Hematopoietic multipotent progenitor cell treated with erythropoietin and hydrocortisone succinate and interleukin-3 and kit ligand, for 4 days (in vitro differentiated cells): Measurements from ENCODE around the gene TPX2.
A peak's percentile ranks its signal among the peaks of the same experiment; 100 is the strongest.

Source experiments
- DNase-seq: peaks from one replicate; pipeline ENCODE4 v3.0.0-alpha.2; 2015

TPX2 gene

DNA sequence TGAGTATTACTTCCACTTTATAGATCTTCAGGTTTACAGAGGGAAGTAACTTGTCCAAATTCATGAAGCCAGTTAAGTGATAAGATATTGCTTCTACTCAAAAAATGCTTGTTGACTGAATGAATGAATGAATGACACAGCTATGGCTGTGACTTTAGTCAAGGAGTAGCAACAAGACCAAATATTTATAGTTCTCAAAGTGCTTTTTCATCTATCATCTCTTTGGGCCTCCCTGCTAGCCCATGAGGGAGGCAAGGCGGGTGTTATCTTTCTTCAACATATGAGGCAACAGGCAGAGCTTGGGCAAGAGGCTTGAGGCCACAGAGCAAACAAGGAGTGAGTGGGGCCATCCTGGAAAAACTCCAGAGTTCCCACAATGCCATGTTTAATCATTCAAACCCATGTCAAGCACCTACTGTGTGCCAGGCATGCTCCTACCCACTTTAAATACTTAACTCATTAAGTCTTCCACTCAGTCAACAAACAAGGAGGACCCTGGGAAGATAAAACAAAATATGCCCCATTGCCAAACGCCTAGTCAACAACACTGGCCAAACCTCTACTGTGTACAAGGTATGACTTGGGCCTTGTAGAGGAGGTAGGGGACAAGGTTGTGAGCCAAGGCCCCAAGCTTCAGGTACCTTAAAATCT is 32.4 kb upstream of the TPX2 start:
- DNase-seq, result peak; percentile 92

DNA sequence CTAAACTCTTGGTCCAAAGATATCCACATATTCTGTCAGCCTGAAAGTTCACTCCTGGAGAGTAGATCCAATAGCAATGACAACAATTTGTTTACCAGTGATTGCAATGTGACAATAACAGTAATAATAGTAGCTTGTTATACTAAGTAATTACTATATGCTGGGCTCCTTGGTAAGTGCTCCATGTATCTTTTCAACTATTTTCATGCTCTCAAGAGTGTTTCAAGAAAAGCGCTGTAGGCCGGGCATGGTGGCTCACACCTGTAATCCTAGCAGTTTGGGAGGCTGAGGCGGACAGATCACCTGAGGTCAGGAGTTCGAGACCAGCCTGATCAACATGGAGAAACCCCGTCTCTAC is 31.9 kb upstream of the TPX2 start:
- DNase-seq, result no peak

DNA sequence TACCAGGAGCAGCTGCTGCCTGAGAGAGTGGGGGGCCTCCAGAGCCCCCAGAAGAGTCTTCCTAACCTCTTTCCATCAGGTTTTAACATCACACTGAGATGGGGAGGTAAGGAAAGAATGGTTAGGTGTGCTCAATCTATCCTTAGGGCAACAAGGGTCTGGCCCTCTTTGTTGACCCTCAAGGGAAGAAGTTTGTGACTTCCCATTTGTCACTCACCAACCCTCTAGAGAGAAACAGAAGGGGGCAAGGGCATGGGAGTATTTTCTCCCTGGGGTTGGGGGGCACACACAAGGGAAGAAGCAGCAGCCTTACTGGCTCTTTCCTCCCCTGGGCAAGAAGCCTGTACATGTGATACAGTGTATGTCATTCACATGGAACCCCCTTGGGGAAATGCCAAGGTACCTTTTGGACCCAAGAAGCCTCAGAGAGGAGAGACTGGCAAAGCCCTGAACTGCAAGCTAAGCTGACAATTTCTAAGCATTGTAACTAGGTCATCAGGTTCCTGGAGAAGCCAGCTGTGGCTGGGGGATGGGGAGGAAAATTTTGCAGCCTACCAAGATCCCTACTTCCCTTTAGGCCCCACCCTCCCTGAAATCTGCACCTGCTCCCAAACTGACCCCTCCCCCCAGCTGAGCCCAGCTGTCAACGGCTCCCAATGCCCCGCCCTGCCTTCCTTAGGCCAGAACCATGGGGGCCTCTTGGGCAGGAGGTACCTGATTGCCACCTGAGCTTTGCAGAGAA is 30.9 kb upstream of the TPX2 start:
- peak; percentile 60 for DNase-seq

DNA sequence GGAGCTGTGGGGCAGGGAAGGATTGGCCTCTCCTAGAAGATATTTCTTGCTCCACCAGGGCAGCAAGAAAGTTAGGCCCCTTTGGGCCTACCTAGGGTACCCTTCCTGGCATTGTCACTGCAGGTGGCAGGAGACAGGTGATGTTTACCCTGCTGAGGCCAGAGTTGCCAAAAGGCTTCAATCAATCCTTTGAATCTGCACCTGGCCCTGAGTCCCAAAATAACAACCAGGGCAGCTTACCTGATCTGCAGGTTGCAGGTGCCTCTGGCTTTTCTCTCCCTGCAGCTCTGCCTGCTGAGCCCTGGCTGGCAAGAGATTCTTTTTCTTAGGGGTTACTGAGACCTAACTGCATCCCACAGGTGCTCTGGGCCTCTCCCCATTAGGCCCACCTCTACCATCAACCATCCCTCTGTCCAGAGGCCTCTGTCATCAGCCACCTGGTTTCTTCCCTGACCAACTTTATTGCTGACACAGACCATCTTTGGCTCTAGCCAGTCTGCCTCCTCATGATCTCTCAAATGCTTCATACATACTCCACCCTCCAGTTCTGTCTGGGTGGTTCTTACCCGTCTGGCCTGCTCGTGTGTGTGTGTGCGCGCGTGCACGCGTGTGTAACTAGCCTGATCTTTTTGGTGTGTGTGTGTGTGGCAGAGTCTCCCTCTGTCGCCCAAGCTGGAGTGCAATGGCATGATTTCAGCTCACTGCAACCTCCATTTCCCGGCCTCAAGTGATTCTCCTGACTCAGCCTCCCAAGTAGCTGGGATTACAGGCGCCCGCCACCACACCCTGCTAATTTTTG is 30.2 kb upstream of the TPX2 start:
- DNase-seq, result no peak

- no peak for DNase-seq
Measured at GRCh38 chr20:31709939-31710338, 29.2 kb upstream of the TPX2 start.

GRCh38 chr20:31710423-31711108 is 28.5 kb upstream of the TPX2 start:
- DNase-seq, result no peak

- no peak for DNase-seq
Measured at GRCh38 chr20:31711179-31712111, 27.6 kb upstream of the TPX2 start.

- peak; percentile 49 for DNase-seq
Measured at GRCh38 chr20:31712112-31712553, 27.0 kb upstream of the TPX2 start.

DNA sequence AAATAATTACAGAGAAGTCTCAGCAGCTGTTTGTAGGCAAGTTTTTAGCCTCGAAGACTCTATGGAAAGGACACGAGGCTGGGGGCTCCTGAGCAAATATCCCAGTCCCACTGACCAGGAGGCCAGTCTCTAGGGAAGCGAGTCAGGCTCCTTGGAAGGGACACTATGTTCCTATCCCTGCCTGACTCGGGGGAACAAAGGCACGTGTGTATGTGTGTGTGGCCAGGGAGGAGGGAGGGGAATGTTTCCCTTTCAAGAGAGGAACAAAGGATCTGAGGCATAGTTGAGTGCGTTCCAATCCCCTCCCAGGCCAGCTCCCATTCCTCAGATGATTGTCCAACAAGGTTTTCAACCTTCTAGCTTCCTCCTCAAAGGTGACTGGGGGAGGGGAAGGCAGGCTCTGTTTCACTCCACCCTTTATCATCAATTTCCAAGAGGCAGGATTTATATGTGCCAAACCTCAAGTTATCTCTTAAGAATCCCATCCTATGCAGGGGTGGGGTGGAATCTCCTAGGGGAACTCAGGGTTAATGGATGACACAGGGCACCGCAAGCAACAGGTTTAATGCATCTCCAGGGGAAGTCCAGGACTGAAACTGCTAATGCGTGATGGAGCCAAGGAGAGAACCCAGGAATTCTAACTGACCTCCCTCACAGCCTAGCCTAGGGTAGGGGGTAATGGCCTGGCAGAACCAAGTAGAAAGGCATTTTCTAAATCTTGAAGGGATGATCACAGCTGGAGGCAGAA is 26.4 kb upstream of the TPX2 start:
- no peak for DNase-seq

DNA sequence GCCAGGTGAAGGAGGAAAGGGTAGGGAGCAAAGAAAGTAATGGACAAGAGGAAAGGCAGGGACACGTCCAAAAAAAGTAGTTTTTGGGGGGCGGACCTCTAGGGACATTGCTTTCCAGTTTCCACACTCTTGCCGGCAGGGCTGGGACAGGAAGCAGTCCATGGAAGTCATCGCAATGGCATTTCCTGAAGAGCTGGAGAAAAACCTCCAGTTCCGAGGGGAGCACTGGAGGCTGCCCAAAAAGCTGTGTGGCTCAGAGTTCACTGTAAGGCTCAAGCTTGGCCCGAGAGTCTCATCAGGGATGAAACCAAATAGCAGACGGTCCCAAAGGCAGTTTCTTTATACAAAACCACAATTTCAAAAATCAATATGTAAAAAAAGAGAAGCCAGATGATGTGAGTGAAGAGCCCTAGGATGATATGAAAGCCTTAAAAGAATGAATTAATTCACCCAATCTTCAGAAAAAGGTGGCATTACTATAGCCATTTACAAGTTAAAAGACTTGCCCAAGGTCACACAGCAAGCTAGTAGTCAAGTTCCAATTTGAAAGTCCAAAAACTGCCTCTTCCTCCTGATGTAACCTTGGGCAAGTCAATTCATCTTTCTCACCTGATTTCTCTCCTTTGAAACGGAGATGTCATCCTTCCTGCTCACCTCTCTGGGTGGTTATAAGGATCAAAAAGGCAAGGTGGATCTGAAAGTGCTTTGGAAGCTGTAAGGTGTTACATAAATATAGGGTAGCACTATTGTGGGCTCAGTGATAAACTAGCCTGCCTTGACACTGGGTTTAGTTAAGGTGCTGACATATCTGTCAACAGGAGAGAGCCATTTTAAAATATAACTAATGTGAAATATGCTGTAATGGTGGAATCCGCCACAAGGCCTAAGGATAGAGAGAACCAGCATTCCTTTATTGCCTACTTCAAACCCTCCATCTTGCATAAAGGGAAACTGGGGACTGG is 25.5 kb upstream of the TPX2 start:
- no peak for DNase-seq

GRCh38 chr20:31715766-31716165 is 23.3 kb upstream of the TPX2 start:
- DNase-seq, result no peak

DNA sequence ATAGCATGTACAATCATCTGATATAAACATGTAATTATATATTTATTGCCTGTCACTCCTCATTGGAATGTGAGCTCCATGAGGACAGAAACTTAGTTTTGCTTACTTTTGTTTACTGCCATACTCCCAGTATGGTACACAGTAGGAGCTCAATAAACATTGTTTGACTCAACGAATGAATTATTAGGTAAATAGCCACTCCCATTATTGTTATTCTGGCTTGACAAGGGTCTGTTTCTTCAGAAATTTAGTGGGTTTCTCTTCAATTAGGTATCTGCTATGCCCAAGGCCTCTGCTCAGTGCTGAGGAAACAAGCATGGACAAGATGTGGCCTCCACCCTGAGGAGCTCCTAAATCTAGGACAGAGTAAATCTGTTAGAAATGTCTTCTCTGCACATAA is 22.7 kb upstream of the TPX2 start:
- no peak for DNase-seq

GRCh38 chr20:31716818-31717477 is 22.1 kb upstream of the TPX2 start:
- no peak for DNase-seq

DNA sequence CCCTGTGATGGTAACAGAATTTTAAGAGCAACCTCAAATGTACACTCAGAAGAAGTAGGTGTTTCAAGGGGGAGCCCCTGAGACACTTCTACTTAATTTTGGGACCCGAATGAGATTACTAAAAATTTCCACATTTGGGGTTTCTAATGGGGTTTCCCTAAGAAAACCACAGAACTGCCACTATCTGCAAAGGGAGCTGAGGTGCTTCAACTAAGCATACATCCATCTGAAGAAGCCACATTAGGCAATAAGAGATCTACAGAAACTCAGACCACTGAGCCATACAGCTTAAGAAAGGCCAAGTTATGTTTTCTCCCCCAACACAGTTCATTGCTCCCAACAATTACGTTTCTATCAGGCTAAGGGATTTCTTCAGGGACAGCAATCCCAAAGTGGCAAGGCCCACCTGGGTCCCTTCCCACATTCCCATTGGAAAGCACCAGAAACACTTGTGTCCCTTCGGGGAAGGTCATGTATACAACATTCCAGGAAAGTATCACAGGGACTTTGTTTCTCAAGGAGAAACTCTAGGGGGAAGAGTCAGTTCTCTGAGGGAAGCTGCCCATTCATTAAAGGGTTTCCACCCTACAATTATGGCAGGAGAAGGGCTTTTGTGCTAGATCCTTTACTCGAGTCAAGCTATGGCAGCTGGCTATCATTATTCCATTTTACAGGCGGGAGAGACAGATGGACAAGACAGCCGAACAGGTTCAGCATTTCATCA is 21.4 kb upstream of the TPX2 start:
- peak; percentile 62 for DNase-seq

GRCh38 chr20:31718952-31719643 is 20.0 kb upstream of the TPX2 start:
- peak; percentile 34 for DNase-seq

- DNase-seq, result peak; percentile 21
Measured at GRCh38 chr20:31719644-31720485, 19.2 kb upstream of the TPX2 start.
